Left forelimb (tissue), 1 donor: Measurements from ENCODE around the gene DDX42.

Source experiments
- DNase-seq: peaks from one replicate; pipeline ENCODE4 v3.0.0-alpha.2; 2018; ENCODE audit warnings: low spot score

The DDX42 gene

GRCh38 chr17:63821804-63822203, 47.8 kb downstream of the DDX42 start:
- no peak for DNase-seq

GRCh38 chr17:63822537-63822936, 48.6 kb downstream of the DDX42 start:
- DNase-seq = no peak

GRCh38 chr17:63823659-63824331, 49.8 kb downstream of the DDX42 start:
- DNase-seq = no peak

GRCh38 chr17:63824362-63824761, 50.4 kb downstream of the DDX42 start:
- DNase-seq = no peak

GRCh38 chr17:63826468-63827001, 52.6 kb downstream of the DDX42 start:
- DNase-seq = no peak

GRCh38 chr17:63827002-63827800, 53.2 kb downstream of the DDX42 start, which contains the start of the genes FTSJ3 and PSMC5:
FTSJ3 (minus strand) TSS chr17:63827663; CDS start chr17:63826902, 761 bp downstream.
PSMC5 (plus strand) TSS chr17:63827431; CDS start chr17:63827491, 60 bp downstream.
- peak; percentile 98 for DNase-seq

- DNase-seq = no peak
Measured at GRCh38 chr17:63827801-63828221, 53.8 kb downstream of the DDX42 start.

- DNase-seq = no peak
Measured at GRCh38 chr17:63828936-63829335, 55.0 kb downstream of the DDX42 start.

GRCh38 chr17:63830278-63830677, 56.3 kb downstream of the DDX42 start:
- no peak for DNase-seq

- DNase-seq = no peak
Measured at GRCh38 chr17:63830904-63831491, 57.0 kb downstream of the DDX42 start.

GRCh38 chr17:63831505-63831904, 57.5 kb downstream of the DDX42 start:
- no peak for DNase-seq

- no peak for DNase-seq
Measured at GRCh38 chr17:63832014-63832413, 58.0 kb downstream of the DDX42 start.

- DNase-seq = no peak
Measured at GRCh38 chr17:63832455-63832854, 58.5 kb downstream of the DDX42 start.

GRCh38 chr17:63833026-63833740, 59.2 kb downstream of the DDX42 start:
- no peak for DNase-seq

- no peak for DNase-seq
Measured at GRCh38 chr17:63833741-63834373, 59.9 kb downstream of the DDX42 start.

GRCh38 chr17:63834431-63835166, 60.6 kb downstream of the DDX42 start:
- DNase-seq = no peak

GRCh38 chr17:63835167-63835720, 61.3 kb downstream of the DDX42 start:
- no peak for DNase-seq

- no peak for DNase-seq
Measured at GRCh38 chr17:63836811-63837210, 62.8 kb downstream of the DDX42 start.

- no peak for DNase-seq
Measured at GRCh38 chr17:63837480-63837879, 63.5 kb downstream of the DDX42 start.

GRCh38 chr17:63837962-63838600, 64.1 kb downstream of the DDX42 start:
- DNase-seq = no peak
